ENCODE data around the gene NUP93. TPM values are rescaled to one million over a fixed set of nuclear protein-coding genes. Genes with fewer than 3 reads are reported as not detected.

Gene NUP93
- total and polyA plus RNA-seq, 2 of the 8 experiments (the other 6 are each of a cell fraction or from before 2014, with no cell fraction given) = 147 to 201 TPM

DNA sequence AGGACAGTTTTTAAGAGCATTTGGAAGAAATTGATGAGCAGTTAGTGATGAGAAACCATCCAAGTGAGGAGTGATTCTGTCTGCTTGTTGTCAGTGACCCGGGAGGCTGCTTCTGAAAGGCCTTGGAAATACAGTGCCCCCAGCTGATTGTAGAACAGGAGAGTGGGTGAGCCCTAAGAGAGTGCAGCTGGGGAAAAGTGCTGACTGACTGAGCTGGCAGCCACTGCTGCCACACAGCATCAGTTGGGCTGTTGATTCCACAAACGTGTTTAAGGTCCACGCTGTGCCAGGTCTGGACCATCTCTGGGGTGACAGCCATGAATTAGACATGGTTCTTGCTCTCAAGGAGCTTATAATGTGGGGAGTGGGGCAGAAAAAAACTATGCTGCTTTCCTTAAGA, 18.9 kb downstream of the NUP93 start:
- peaks cover 0 to 5% (median 4%) of the 10 kb centered on the region in 4 experiments; a peak in 3 of 7 replicates for H3K4me1 ChIP-seq (replicated peaks in 1 of 4; ENCODE audit: control insufficient read depth in 3 of 4, insufficient read depth in 4 of 4, low read length in 3 of 4)
- no peak overlapping the region for H3K56ac ChIP-seq (replicated peaks; ENCODE audit: insufficient read length, low read depth, low read length)
- no peak overlapping the region for H3K23ac ChIP-seq (ENCODE audit: insufficient read length)
- H3K23me2 ChIP-seq (ENCODE audit: low read depth, low read length) = no peaks in the 10 kb centered on the region; the same call in 1 of the 2 replicates
- no peak overlapping the region for H3K4me3 ChIP-seq (ENCODE audit: extremely low read depth in 1 of 4, insufficient read depth in 2 of 4, low read depth in 3 of 4, low read length in 4 of 4)
- no peak overlapping the region for H4K91ac ChIP-seq (replicated peaks; ENCODE audit: insufficient read length, low read length)
- H2BK20ac ChIP-seq (ENCODE audit: low read length) = no peak overlapping the region
- H3K27ac ChIP-seq (ENCODE audit: low read depth, low read length) = no peak overlapping the region
- H2AFZ ChIP-seq (ENCODE audit: low read length) = no peak overlapping the region
- WGBS, 2 experiments (ENCODE audit: extremely low coverage in 1 of 2, insufficient coverage in 1 of 2, insufficient read length in 1 of 2, insufficient replicate concordance in 2 of 2, low coverage in 1 of 2, low lambda C conversion rate in 2 of 2, missing lambda C conversion rate in 1 of 2) = 88% methylated on average over 3 of the region's 3 CpGs; no CpG with 5 or more reads in 1 of the 2 experiments
- H2BK120ac ChIP-seq (replicated peaks; ENCODE audit: low read depth, low read length) = no peak overlapping the region
- H2BK15ac ChIP-seq (ENCODE audit: low read length) = no peak overlapping the region
- no peak overlapping the region for H3K4me2 ChIP-seq (ENCODE audit: insufficient read depth in 1 of 2, low read depth in 2 of 2, low read length in 2 of 2)
- no peak overlapping the region for H4K8ac ChIP-seq (ENCODE audit: extremely low read depth, insufficient read depth, low read length)
- no peak overlapping the region for H2BK12ac ChIP-seq (ENCODE audit: low read depth, low read length)
- peaks cover under 1 to 2% of the 10 kb centered on the region in 2 experiments; a peak in 1 of 4 replicates for H3K9me3 ChIP-seq (ENCODE audit: insufficient read depth in 2 of 2, low read depth in 1 of 2, low read length in 1 of 2)
- H4K20me1 ChIP-seq (replicated peaks in 1 of 2; ENCODE audit: control insufficient read depth in 1 of 2, insufficient read depth in 2 of 2, low read length in 2 of 2) = peaks cover 18 to 25% of the 10 kb centered on the region in 2 experiments
- no peak overlapping the region for H2AK5ac ChIP-seq (ENCODE audit: low read depth, low read length)
- peaks cover 4 to 16% (median 10%) of the 10 kb centered on the region in 4 experiments; a peak in 4 of 8 replicates for H3K36me3 ChIP-seq (ENCODE audit: control insufficient read depth in 2 of 4, insufficient read depth in 4 of 4, low read length in 3 of 4)
- CTCF ChIA-PET (ENCODE audit: partially characterized antibody) = interaction anchor here (0.8 to 1.3 kb wide), 2 partner anchors 39 to 49 kb away, joined by 3 read pairs; no protein-coding TSS in a partner anchor
- no peak overlapping the region; a peak in 1 of 7 replicates for H3K9ac ChIP-seq (replicated peaks in 1 of 4; ENCODE audit: extremely low read depth in 1 of 4, low read depth in 3 of 4, low read length in 3 of 4)
- POLR2A ChIA-PET (ENCODE audit: partially characterized antibody) = interaction anchor here (1.6 kb wide), 1 partner anchor 19 kb away, joined by 3 read pairs; the partner anchor contains the start of gene NUP93
- peaks cover 30% of the 10 kb centered on the region for H3K79me1 ChIP-seq (ENCODE audit: low read depth, low read length)
- H3K18ac ChIP-seq (ENCODE audit: extremely low read depth, low read length) = no peak overlapping the region
- no peak overlapping the region for H4K5ac ChIP-seq (ENCODE audit: insufficient read length, low read depth, low read length)
- H3K79me2 ChIP-seq (ENCODE audit: control insufficient read depth in 1 of 2, insufficient read depth in 2 of 2, low read length in 2 of 2) = peaks cover 5 to 94% of the 10 kb centered on the region in 2 experiments
- H3K27me3 ChIP-seq (replicated peaks in 1 of 4; ENCODE audit: control insufficient read depth in 3 of 4, extremely low read depth in 1 of 4, insufficient read depth in 3 of 4, low read length in 3 of 4) = no peaks in the 10 kb centered on the region
- DNase-seq (ENCODE audit: low read depth in 1 of 2, low spot score in 2 of 2) = no peak
- no peak overlapping the region for H2BK5ac ChIP-seq (ENCODE audit: low read depth, low read length)
- no peak for FAIRE-seq
- no peak overlapping the region for H3K14ac ChIP-seq (ENCODE audit: insufficient read length)
- no peak overlapping the region for H3K4ac ChIP-seq (replicated peaks; ENCODE audit: insufficient read length, low read depth, low read length)
- TF ChIP-seq FOSL1 (IDR thresholded peaks at IDR 0.05; ENCODE audit: insufficient read depth, low read depth, low read length) (no peak), CEBPB (IDR thresholded peaks at IDR 0.05; ENCODE audit: low read depth, low read length) (no peak), PHF8 (conservative IDR thresholded peaks at IDR 0.05; ENCODE audit: low read depth, low read length) (no peak), ASH2L (IDR thresholded peaks at IDR 0.05; ENCODE audit: low read length) (no peak), SUZ12 (IDR thresholded peaks at IDR 0.05; ENCODE audit: low read length) (no peak), TBP (IDR thresholded peaks at IDR 0.05; ENCODE audit: low read depth, low read length) (no peak), RAD21 (IDR thresholded peaks at IDR 0.05 in 1 of 2, conservative IDR thresholded peaks at IDR 0.05 in 1 of 2; ENCODE audit: low read depth in 2 of 2, low read length in 2 of 2) (no peak), SP1 (IDR thresholded peaks at IDR 0.05; ENCODE audit: low read depth, low read length) (no peak), GABPA (IDR thresholded peaks at IDR 0.05; ENCODE audit: borderline replicate concordance, insufficient read depth, low read length) (no peak), NANOG (IDR thresholded peaks at IDR 0.05; ENCODE audit: insufficient read depth, low read depth, low read length, poor library complexity, severe bottlenecking) (no peak), EGR1 (IDR thresholded peaks at IDR 0.05; ENCODE audit: borderline replicate concordance, low read depth, low read length) (no peak)
- TF ChIP-seq, protein P1, sequence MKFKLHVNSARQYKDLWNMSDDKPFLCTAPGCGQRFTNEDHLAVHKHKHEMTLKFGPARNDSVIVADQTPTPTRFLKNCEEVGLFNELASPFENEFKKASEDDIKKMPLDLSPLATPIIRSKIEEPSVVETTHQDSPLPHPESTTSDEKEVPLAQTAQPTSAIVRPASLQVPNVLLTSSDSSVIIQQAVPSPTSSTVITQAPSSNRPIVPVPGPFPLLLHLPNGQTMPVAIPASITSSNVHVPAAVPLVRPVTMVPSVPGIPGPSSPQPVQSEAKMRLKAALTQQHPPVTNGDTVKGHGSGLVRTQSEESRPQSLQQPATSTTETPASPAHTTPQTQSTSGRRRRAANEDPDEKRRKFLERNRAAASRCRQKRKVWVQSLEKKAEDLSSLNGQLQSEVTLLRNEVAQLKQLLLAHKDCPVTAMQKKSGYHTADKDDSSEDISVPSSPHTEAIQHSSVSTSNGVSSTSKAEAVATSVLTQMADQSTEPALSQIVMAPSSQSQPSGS (IDR thresholded peaks at IDR 0.05; ENCODE audit: low read length) = no peak

Measured in H1 (cell line).